Testis (tissue), 3 donors: Measurements from ENCODE around the gene PPBP. TPM values are rescaled to one million over a fixed set of nuclear protein-coding genes. Genes with fewer than 3 reads are reported as not detected.

Source experiments
- DNase-seq: peaks from one replicate; pipeline ENCODE4 v3.0.0-alpha.2; 2019
- H3K27ac ChIP-seq, 2 donors: fragments of 200-600 bp; sonication (generic); one replicate each; pipeline ENCODE4 v1.5.1; 2019
- H3K27me3 ChIP-seq: fragments of 200-600 bp; sonication (generic); one replicate; pipeline ENCODE4 v1.5.1; 2019
- H3K36me3 ChIP-seq: fragments of 200-600 bp; sonication (generic); one replicate; pipeline ENCODE4 v1.5.1; 2017; ENCODE audit warnings: low read depth; ENCODE audit errors: missing control alignments
- H3K4me1 ChIP-seq: fragments of 200-600 bp; sonication (generic); one replicate; pipeline ENCODE4 v1.5.1; 2019
- H3K4me3 ChIP-seq, 2 donors: fragments of 200-600 bp; sonication (generic); one replicate each; pipeline ENCODE4 v1.5.1; 2017 to 2019
- H3K9me3 ChIP-seq: fragments of 200-600 bp; sonication (generic); one replicate; pipeline ENCODE4 v1.5.1; 2017
- CTCF ChIP-seq, 3 experiments: fragments of 450-650 bp in 2 of 3; fragments of 200-600 bp in 1 of 3; sonication (generic) in 1 of 3; IDR thresholded peaks; one replicate each; pipeline ENCODE4 v1.5.1; 2016 to 2019; ENCODE audit warnings: antibody characterized with exemption in 3 of 3, mild to moderate bottlenecking in 2 of 3, moderate library complexity in 1 of 3
- POLR2A ChIP-seq: fragments of 450-650 bp; IDR thresholded peaks from one replicate; pipeline ENCODE4 v1.6.1; 2017; ENCODE audit warnings: antibody characterized with exemption, mild to moderate bottlenecking, moderate library complexity
- WGBS, 2 donors: methylation state at CpG; one replicate each; pipeline ENCODE4 v1.1.5; 2018; 5-methylcytosine and 5-hydroxymethylcytosine counted together
- intact Hi-C: fragments of 100-400 bp; cut with DNase I; formaldehyde crosslinking; loops from one replicate; pipeline ENCODE4 v1.15.1; 2023; ENCODE audit warnings: low total_unique reads
- polyA plus RNA-seq: library from polyadenylated mRNA; stranded (reverse); fragments of 350-450 nt; fragmentation: Illumina TruSeq; extraction: RNeasy Lipid Tissue Mini Kit (QIAGEN cat#74804); gene quantifications from one replicate; pipeline ENCODE4 v1.2.3, GENCODE V29; 2014; ENCODE audit warnings: low read depth, low replicate concordance; ENCODE audit not compliant: insufficient read depth
- small RNA-seq, 2 donors: library from RNA; depleted of rRNA; stranded (forward); fragments of <200 nt; gene quantifications; one replicate each; pipeline ENCODE3, GENCODE V24; 2016
- total RNA-seq, 2 donors: library from RNA; depleted of rRNA; stranded (reverse); fragments of >200 nt; gene quantifications; one replicate each; pipeline ENCODE4 v1.2.3, GENCODE V29; 2016

The PPBP gene
- total and polyA plus RNA-seq, 3 donors from 2014 or later = not detected

GRCh38 chr4:73945140-73945539 lies 42.9 kb downstream of the PPBP start:
- intact Hi-C loops = no loop called here
- no peak for TF ChIP-seq CTCF (IDR thresholded peaks at IDR 0.05)
- TF ChIP-seq POLR2A = no peak
- WGBS, 2 donors = 42 to 44% methylated on average over 4 of the region's 4 CpGs
- Histone ChIP-seq H3K4me1 (no peaks in the 10 kb centered on the region), H3K27me3 (no peaks in the 10 kb centered on the region), H3K9me3 (no peaks in the 10 kb centered on the region), H3K27ac (no peak overlapping the region), H3K4me3 (no peak overlapping the region), H3K36me3 (no peaks in the 10 kb centered on the region)
- DNase-seq = no peak

GRCh38 chr4:73944061-73944875 lies 43.7 kb downstream of the PPBP start:
- 4% methylated on average over 22 to 46 of the region's 49 CpGs for WGBS, 2 donors
- peak; percentile 51 for DNase-seq
- peak overlapping the region; percentile 34 to 35 for H3K4me3 ChIP-seq
- no peaks in the 10 kb centered on the region for H3K4me1 ChIP-seq
- no peaks in the 10 kb centered on the region for H3K27me3 ChIP-seq
- H3K36me3 ChIP-seq = no peaks in the 10 kb centered on the region
- TF ChIP-seq CTCF (IDR thresholded peaks at IDR 0.05) (no peak), POLR2A (no peak)
- no peak overlapping the region for H3K27ac ChIP-seq
- intact Hi-C loops = no loop called here
- H3K9me3 ChIP-seq = no peaks in the 10 kb centered on the region

GRCh38 chr4:73943555-73943954 lies 44.4 kb downstream of the PPBP start:
- Histone ChIP-seq H3K4me3 (no peak overlapping the region), H3K4me1 (no peaks in the 10 kb centered on the region), H3K9me3 (no peaks in the 10 kb centered on the region), H3K27me3 (no peaks in the 10 kb centered on the region), H3K27ac (no peak overlapping the region), H3K36me3 (no peaks in the 10 kb centered on the region)
- intact Hi-C loops = no loop called here
- TF ChIP-seq CTCF (IDR thresholded peaks at IDR 0.05) (no peak), POLR2A (no peak)
- no peak for DNase-seq

GRCh38 chr4:73936969-73937368 lies 51.0 kb downstream of the PPBP start:
- no peak for DNase-seq
- TF ChIP-seq POLR2A = no peak
- TF ChIP-seq CTCF (IDR thresholded peaks at IDR 0.05) = no peak

More at GRCh38 chr4:73936969-73937368, 51.0 kb downstream of the PPBP start:
- Histone ChIP-seq H3K27me3 (no peaks in the 10 kb centered on the region), H3K27ac (no peak overlapping the region), H3K4me1 (no peaks in the 10 kb centered on the region), H3K4me3 (no peak overlapping the region), H3K36me3 (no peaks in the 10 kb centered on the region), H3K9me3 (no peaks in the 10 kb centered on the region)
- intact Hi-C loops = no loop called here

Small RNA genes within 50 kb of the gene (small RNA-seq; reads per million reads assigned to genes)
- gene RN7SL218P = 0 reads per million in 2 donors

Other genes with a start within 250 kb of the PPBP start
- not detected for gene CXCL8, start 247.6 kb downstream of the PPBP start, total RNA-seq
- gene CXCL8, start 247.6 kb downstream of the PPBP start, polyA plus RNA-seq = 0.66 TPM
- gene CXCL6, start 151.5 kb downstream of the PPBP start, total RNA-seq = 1 to 10 TPM; 1.2 to 1.7 TPM
- gene CXCL6, start 151.5 kb downstream of the PPBP start, polyA plus RNA-seq = 0.54 TPM
- gene PF4V1, start 134.9 kb downstream of the PPBP start, total RNA-seq = not detected
- gene PF4V1, start 134.9 kb downstream of the PPBP start, polyA plus RNA-seq = not detected
- gene CXCL1, start 118.8 kb downstream of the PPBP start, total RNA-seq = under 1 TPM in 1 of 2 donors, not detected in 1; 0.74 TPM
- gene CXCL1, start 118.8 kb downstream of the PPBP start, polyA plus RNA-seq = 1.5 TPM
- gene PF4, start 6.2 kb downstream of the PPBP start, total RNA-seq = not detected
- 0.66 TPM for gene PF4, start 6.2 kb downstream of the PPBP start, polyA plus RNA-seq
- gene CXCL5, start 10.5 kb upstream of the PPBP start, total RNA-seq = under 1 TPM; 0.16 to 0.37 TPM
- 0.55 TPM for gene CXCL5, start 10.5 kb upstream of the PPBP start, polyA plus RNA-seq
- under 1 TPM in 1 of 2 donors, not detected in 1; 0.68 TPM for gene CXCL3, start 50.5 kb upstream of the PPBP start, total RNA-seq
- 1.1 TPM for gene CXCL3, start 50.5 kb upstream of the PPBP start, polyA plus RNA-seq
- 1 to 10 TPM; 2.6 to 4.7 TPM for gene CXCL2, start 111.0 kb upstream of the PPBP start, total RNA-seq
- 5.9 TPM for gene CXCL2, start 111.0 kb upstream of the PPBP start, polyA plus RNA-seq
- gene MTHFD2L, start 169.9 kb upstream of the PPBP start, total RNA-seq = 10 to 100 TPM; 29.1 to 44.1 TPM
- gene MTHFD2L, start 169.9 kb upstream of the PPBP start, polyA plus RNA-seq = 14.8 TPM